ENCODE results near the gene CD6.

CD6 gene

DNA sequence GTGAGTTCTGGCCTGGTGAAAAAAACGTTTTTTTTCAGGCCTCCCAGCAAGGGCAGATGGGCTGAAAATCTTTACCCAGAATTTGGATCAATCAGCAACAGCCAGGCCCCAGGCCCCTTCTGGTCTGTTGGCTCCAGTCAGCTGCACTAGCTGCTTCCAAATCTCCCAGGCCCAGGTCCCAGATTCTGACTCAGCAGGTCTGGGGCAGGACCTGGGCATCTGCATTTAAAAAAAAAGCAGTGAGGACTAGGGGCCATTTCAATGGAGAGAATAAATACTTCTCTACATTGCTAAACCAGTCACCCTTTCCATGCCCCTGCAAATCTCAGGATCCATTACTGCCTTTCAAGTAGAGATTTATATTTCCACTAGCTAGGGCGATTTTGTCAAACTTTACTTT lies 23.8 kb upstream of the CD6 start:
- POLR2A ChIA-PET, result no interaction called here
- TF ChIP-seq CTBP1 (IDR thresholded peaks at IDR 0.05; ENCODE audit: borderline replicate concordance) (no peak), HDGF (IDR thresholded peaks at IDR 0.05; ENCODE audit: borderline replicate concordance) (no peak), FOXK2 (IDR thresholded peaks at IDR 0.05) (no peak), FOXA1 (IDR thresholded peaks at IDR 0.05) (no peak), ELF4 (IDR thresholded peaks at IDR 0.05) (no peak), NFRKB (IDR thresholded peaks at IDR 0.05) (no peak), SP1 (IDR thresholded peaks at IDR 0.05) (no peak), LEF1 (IDR thresholded peaks at IDR 0.05; ENCODE audit: borderline replicate concordance) (no peak)
- CTCF ChIA-PET, result no interaction called here
- DNase-seq (ENCODE audit: extremely low spot score), result no peak

DNA sequence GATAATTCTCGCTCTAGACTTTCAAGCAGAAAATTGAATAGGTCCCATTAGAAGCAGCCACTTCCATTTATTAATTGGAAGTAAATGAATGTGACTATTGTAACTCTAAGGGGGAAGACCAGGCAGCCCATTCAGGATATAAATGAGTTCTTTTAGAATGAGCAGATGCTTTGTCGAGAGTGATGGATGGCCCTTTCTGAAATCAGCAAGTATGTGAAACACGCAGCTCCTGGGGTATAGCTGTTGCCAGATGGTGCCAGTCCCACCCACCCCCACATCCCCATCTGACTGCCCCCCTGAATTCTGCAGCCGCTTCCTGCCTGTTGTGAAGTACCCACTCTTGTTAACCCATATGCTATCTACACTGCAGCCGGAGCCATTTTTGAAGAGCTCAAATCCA lies 23.2 kb upstream of the CD6 start:
- TF ChIP-seq ELF4 (IDR thresholded peaks at IDR 0.05), result no peak
- no peak for TF ChIP-seq NFRKB (IDR thresholded peaks at IDR 0.05)
- TF ChIP-seq, protein P1, sequence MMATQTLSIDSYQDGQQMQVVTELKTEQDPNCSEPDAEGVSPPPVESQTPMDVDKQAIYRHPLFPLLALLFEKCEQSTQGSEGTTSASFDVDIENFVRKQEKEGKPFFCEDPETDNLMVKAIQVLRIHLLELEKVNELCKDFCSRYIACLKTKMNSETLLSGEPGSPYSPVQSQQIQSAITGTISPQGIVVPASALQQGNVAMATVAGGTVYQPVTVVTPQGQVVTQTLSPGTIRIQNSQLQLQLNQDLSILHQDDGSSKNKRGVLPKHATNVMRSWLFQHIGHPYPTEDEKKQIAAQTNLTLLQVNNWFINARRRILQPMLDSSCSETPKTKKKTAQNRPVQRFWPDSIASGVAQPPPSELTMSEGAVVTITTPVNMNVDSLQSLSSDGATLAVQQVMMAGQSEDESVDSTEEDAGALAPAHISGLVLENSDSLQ (IDR thresholded peaks at IDR 0.05), result no peak
- no peak for TF ChIP-seq SP1 (IDR thresholded peaks at IDR 0.05)
- no peak for TF ChIP-seq FOXK2 (IDR thresholded peaks at IDR 0.05)
- TF ChIP-seq LEF1 (IDR thresholded peaks at IDR 0.05; ENCODE audit: borderline replicate concordance), result no peak
- TF ChIP-seq SUZ12 (IDR thresholded peaks at IDR 0.05), result no peak
- no peak for TF ChIP-seq ZNF384 (IDR thresholded peaks at IDR 0.05)
- no peak for TF ChIP-seq L3MBTL2 (conservative IDR thresholded peaks at IDR 0.05)
- no peak for TF ChIP-seq FOXM1 (IDR thresholded peaks at IDR 0.05; ENCODE audit: borderline replicate concordance)
- TF ChIP-seq BHLHE40 (IDR thresholded peaks at IDR 0.05; ENCODE audit: borderline replicate concordance), result no peak
- TF ChIP-seq FOXA1 (IDR thresholded peaks at IDR 0.05), result no peak
- no peak for TF ChIP-seq HDGF (IDR thresholded peaks at IDR 0.05; ENCODE audit: borderline replicate concordance)
- TF ChIP-seq ARNT (IDR thresholded peaks at IDR 0.05), result no peak
- no peak for TF ChIP-seq CTBP1 (IDR thresholded peaks at IDR 0.05; ENCODE audit: borderline replicate concordance)
- no peak for TF ChIP-seq TARDBP (IDR thresholded peaks at IDR 0.05)
- CTCF ChIA-PET, result no interaction called here
- POLR2A ChIA-PET, result no interaction called here
- DNase-seq (ENCODE audit: extremely low spot score), result no peak

DNA sequence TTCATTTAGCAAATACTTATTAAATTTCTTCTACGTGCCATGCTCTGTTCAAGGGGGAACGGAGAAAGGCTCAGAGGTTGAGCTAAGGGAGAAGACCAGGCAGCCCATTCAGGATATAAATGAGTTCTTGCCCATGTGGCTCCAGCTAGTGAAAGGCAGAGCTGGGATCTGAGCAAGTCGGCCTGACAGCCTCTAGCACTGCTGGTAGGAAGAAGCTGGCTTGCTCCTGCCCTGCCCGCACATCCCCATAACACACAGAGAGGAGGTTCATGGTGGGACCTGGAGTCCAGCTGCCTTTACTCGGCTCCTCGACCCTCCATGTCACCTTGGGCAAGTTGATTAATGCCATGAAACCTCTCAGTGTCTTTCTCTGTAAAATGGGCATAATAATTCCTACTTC lies 21.5 kb upstream of the CD6 start:
- ChIA-PET CTCF (no interaction called here), POLR2A (no interaction called here)
- DNase-seq (ENCODE audit: extremely low spot score), result no peak
- no peak for TF ChIP-seq L3MBTL2 (conservative IDR thresholded peaks at IDR 0.05)
- TF ChIP-seq CTBP1 (IDR thresholded peaks at IDR 0.05; ENCODE audit: borderline replicate concordance), result no peak
- no peak for TF ChIP-seq TARDBP (IDR thresholded peaks at IDR 0.05)
- TF ChIP-seq, protein P1 (IDR thresholded peaks at IDR 0.05), result no peak
- TF ChIP-seq SP1 (IDR thresholded peaks at IDR 0.05), result no peak
- TF ChIP-seq FOXA1 (IDR thresholded peaks at IDR 0.05), result no peak
- no peak for TF ChIP-seq LEF1 (IDR thresholded peaks at IDR 0.05; ENCODE audit: borderline replicate concordance)
- TF ChIP-seq FOXM1 (IDR thresholded peaks at IDR 0.05; ENCODE audit: borderline replicate concordance), result no peak
- no peak for TF ChIP-seq ELF4 (IDR thresholded peaks at IDR 0.05)
- TF ChIP-seq ARNT (IDR thresholded peaks at IDR 0.05), result no peak

DNA sequence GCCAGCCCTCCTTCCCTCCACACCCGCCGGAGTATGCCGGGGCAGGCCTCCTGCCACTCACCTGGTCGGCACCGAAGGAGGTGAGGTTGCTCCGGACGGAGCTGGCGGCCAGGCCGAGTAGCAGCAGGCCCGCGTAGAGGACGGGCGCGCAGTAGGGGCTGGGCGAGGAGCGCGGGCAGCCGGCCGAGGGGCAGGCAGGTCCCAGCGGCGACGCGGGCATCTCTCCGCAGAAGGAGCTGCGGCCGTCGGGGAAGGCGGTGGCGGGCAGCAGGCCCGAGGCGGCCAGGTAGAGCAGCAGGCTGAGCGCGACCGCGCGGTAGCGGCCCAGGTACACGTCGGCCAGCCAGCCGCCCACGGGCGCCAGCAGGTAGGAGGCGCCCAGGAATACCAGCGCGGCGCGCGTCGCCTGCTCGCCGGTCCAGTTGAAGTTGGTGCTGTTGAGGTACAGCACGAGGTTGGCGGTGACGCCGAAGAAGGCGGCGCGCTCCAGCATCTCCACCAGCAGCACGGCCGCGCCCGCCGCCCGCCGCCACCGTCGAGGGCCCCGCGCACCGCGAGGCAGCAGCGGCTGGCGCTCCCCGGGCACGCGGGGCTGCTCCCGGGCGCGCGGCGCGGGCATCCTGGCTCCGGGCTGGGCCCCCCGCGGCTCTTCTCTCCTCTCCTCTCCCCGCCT lies 20.4 kb upstream of the CD6 start:
- CTCF ChIA-PET, result no interaction called here
- no peak for DNase-seq (ENCODE audit: extremely low spot score)
- POLR2A ChIA-PET, result no interaction called here
- TF ChIP-seq ZNF384 (IDR thresholded peaks at IDR 0.05), result no peak
- no peak for TF ChIP-seq FOXM1 (IDR thresholded peaks at IDR 0.05; ENCODE audit: borderline replicate concordance)

DNA sequence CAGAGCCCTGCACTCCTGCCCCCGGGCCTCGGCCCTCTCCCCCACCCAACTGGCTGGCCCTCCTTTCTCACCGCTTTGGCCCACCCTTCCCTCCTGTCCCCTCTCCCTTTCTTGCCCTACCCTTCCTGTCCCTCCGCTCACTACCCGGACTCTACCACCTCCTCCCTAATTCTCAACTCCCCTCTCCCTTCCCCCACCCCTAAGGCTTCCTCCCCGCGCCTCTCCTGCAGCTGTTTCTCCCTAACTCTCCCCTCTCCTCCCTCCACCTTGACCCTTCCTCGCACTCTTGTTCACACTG lies 19.9 kb upstream of the CD6 start:
- no peak for DNase-seq (ENCODE audit: extremely low spot score)
- TF ChIP-seq FOXK2 (IDR thresholded peaks at IDR 0.05) (no peak), SP1 (IDR thresholded peaks at IDR 0.05) (no peak), L3MBTL2 (conservative IDR thresholded peaks at IDR 0.05) (no peak), FOXM1 (IDR thresholded peaks at IDR 0.05; ENCODE audit: borderline replicate concordance) (no peak), FOXA1 (IDR thresholded peaks at IDR 0.05) (no peak), ZNF384 (IDR thresholded peaks at IDR 0.05) (no peak), BHLHE40 (IDR thresholded peaks at IDR 0.05; ENCODE audit: borderline replicate concordance) (no peak), CTBP1 (IDR thresholded peaks at IDR 0.05; ENCODE audit: borderline replicate concordance) (no peak), SUZ12 (IDR thresholded peaks at IDR 0.05) (no peak), HDGF (IDR thresholded peaks at IDR 0.05; ENCODE audit: borderline replicate concordance) (no peak), NFRKB (IDR thresholded peaks at IDR 0.05) (no peak), LEF1 (IDR thresholded peaks at IDR 0.05; ENCODE audit: borderline replicate concordance) (no peak), TARDBP (IDR thresholded peaks at IDR 0.05) (no peak), ARNT (IDR thresholded peaks at IDR 0.05) (no peak), ELF4 (IDR thresholded peaks at IDR 0.05) (no peak)
- TF ChIP-seq, protein P1 (IDR thresholded peaks at IDR 0.05), result no peak
- ChIA-PET CTCF (no interaction called here), POLR2A (no interaction called here)

DNA sequence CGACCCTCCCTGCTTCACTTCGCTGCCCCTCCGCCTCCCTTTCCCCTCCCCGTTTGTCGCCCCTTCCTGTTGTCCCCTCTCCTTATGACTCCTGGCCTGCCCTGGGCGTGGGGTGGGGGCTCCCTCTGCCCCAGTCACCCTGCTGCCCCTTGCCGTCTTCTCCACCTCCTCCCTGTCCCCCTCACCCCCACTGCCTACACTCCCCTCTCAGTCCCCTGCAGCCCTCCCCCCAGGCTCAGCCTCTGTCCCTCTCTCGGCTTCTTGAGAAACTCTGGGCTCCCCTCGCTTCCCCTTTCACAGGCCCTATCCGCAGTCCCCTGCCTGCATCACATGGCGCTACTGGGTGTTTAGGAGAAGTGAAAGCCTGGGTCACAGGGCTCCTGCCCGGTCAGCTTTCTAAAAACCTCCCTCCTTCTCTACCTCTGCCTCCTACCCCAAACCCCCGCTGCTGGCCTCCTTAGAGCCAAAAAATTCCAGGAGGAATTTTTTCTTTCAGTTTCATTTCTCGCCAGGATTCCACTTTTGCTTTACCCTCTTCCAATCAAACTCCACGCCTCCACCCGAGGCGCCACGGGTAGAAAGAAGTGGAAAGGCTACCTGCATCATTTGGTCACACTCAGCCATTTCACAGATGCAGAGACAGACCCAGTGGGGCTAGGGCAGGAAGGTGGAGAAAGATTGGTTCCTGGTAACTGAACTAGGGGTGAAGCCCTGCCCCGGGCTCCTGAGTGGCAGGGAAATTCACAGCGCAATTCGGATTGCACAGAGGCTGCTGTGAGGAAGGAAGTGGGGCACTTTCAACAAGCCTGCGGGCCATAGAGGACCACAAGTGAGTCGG lies 19.4 kb upstream of the CD6 start, which contains the start of gene SLC15A3:
Gene SLC15A3 (minus strand): TSS at position 273 of the 838 bp plus-strand sequence. CDS start 625 bp downstream, outside the sequence.
- POLR2A ChIA-PET, result interaction anchor here (0.5 kb wide), 1 partner anchor 37 kb away, joined by 6 read pairs; no protein-coding TSS in a partner anchor
- DNase-seq (ENCODE audit: extremely low spot score), result no peak
- TF ChIP-seq FOXM1 (IDR thresholded peaks at IDR 0.05; ENCODE audit: borderline replicate concordance) (no peak), L3MBTL2 (conservative IDR thresholded peaks at IDR 0.05) (no peak), FOXA1 (IDR thresholded peaks at IDR 0.05) (no peak), TARDBP (IDR thresholded peaks at IDR 0.05) (no peak), LEF1 (IDR thresholded peaks at IDR 0.05; ENCODE audit: borderline replicate concordance) (no peak), ZNF384 (IDR thresholded peaks at IDR 0.05) (no peak)
- TF ChIP-seq, protein P1 (IDR thresholded peaks at IDR 0.05), result no peak
- CTCF ChIA-PET, result no interaction called here
